T1000 (cell line): ENCODE data around the gene NCAPG2.

ENCODE experiments used
- DNase-seq: peaks from one replicate; lab custom pipeline; 2025; ENCODE audit warnings: mixed read lengths; lab: John Stamatoyannopoulos, UW

Gene NCAPG2, protein sequence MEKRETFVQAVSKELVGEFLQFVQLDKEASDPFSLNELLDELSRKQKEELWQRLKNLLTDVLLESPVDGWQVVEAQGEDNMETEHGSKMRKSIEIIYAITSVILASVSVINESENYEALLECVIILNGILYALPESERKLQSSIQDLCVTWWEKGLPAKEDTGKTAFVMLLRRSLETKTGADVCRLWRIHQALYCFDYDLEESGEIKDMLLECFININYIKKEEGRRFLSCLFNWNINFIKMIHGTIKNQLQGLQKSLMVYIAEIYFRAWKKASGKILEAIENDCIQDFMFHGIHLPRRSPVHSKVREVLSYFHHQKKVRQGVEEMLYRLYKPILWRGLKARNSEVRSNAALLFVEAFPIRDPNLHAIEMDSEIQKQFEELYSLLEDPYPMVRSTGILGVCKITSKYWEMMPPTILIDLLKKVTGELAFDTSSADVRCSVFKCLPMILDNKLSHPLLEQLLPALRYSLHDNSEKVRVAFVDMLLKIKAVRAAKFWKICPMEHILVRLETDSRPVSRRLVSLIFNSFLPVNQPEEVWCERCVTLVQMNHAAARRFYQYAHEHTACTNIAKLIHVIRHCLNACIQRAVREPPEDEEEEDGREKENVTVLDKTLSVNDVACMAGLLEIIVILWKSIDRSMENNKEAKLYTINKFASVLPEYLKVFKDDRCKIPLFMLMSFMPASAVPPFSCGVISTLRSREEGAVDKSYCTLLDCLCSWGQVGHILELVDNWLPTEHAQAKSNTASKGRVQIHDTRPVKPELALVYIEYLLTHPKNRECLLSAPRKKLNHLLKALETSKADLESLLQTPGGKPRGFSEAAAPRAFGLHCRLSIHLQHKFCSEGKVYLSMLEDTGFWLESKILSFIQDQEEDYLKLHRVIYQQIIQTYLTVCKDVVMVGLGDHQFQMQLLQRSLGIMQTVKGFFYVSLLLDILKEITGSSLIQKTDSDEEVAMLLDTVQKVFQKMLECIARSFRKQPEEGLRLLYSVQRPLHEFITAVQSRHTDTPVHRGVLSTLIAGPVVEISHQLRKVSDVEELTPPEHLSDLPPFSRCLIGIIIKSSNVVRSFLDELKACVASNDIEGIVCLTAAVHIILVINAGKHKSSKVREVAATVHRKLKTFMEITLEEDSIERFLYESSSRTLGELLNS

DNA sequence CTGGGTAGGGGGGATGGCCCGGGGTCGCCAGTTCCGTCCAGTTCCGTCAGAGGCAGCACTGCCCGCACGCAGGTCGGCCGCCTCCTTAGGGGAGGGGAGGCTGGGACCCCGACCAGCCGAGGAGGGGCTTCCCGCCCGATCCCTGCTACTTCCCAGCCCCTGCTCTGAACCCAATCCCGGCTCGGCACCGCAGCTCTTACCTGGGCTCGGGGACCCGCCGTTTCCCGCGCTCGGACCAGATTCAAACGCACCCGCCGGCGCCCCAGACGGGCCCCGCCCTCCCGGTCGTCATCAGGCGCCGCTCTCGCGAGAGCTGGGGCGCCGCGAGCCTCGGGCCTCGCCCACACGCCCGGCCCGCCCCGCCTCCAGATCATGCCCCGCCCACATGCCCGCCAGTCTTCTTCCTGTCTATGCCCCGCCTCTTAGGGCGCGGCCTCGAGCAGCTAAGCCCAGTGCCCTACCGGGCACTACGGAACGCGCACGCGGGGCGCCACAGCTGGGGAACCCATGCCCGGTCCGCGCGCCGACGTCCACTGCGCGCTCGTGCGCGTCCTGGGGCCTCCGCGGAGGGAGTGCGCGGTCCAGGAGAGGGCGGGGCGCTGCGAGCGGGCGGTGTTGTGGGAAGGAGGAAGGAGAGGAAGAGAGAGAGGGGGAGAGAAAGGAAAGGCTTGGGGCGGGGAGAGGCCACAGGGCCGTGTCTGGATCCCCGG, at the start of gene NCAPG2:
TSS of gene NCAPG2 (minus strand) at position 281 of the 710 bp plus-strand sequence. CDS start 2,905 bp downstream, outside the sequence.
- peak; percentile 98 for DNase-seq

GRCh38 chr7:158753900-158754299, 49.3 kb upstream of the NCAPG2 start:
- no peak for DNase-seq

DNA sequence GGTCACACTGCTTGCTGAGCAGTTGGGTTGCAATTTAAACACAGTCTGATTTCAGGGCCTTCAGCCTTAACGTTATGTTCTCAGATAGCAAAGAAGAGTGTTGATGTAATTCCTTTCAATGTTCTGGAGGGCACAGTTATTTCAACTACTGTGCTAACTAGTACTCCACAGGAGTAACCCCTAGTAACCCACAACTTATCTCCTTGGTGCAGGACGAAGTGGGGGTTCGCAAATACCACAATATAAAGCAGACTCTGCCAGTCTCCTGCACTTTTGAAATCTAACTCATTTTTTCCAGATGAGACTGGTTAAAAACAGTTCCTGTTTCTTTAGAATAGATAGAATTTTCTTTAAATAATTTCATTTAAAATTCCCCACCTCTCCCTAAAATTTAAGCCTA, 47.1 kb upstream of the NCAPG2 start:
- DNase-seq, result no peak

- no peak for DNase-seq
Observed at GRCh38 chr7:158751199-158751598, 46.6 kb upstream of the NCAPG2 start.

DNA sequence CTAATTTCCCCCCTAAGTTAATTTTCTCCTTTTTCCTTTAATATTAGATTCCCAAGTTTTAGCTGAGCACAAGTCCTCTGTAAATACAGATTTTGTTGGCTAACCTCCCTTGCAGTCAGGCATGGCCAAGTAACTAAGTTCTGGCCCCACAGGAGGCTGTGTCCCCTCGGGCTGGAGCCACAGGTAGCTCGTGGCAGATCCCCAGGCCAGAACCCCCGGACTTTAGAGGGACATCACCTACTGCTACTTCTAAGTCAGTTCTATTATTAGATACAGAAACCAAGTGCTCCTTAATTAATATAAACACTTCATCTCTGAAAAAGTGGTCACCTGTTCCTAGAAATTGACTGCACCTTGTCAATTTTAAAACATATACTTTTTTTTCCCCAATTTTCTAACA, 46.1 kb upstream of the NCAPG2 start:
- DNase-seq, result no peak

DNA sequence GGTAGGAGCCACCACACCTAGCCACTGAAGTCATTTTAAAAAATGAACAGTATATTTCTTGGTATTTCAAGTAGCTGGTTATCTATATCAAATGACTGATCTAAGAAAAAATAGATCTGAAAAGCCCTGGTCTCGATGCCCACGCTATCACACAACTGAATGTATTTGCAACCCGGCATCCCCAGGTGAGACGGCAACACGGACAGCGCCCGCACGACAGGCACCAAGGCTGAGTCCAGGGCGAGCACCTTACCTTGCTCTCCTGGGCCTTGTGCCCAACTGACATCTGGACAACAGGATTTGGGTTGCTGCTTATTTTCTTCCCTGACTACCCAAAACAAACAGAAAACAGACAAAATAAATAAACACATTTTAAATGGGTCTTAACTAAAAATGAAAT, 44.8 kb upstream of the NCAPG2 start:
- no peak for DNase-seq

DNA sequence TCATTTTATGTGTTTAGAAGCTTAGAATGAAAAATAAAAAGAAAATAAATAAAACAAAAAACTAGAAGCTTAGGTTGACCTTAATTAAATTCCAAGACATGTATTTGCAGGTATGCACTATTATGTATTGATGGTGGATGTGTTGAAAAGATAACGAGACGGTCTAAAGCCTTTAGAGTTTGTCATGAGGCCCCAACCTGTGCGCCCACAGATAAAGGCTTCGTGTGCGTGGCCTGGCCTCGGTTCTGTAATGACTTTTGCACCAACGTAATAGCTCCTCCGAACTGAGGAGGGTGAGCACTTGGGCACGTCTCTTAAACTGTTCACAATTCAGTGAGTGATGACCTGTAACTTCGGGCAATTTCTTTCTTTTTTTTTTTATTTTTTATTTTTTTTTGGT, 43.7 kb upstream of the NCAPG2 start:
- DNase-seq, result no peak

DNA sequence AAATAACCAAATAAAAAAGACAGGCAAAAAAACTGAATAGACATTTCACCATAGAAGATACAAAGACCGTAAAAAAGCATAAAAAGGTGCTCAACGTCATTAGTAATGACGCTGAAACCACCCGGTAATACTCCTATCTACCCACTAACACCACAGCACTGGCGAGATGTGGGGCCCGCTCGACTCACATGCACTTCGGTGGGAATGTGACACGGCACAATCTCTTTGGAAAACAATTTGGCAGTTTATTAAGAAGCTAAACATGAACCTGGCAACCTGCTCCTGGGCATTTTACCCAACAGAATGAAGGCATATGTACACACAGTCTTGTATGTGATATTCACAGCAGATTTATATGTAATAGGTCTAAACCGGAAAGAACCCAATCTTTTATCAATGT, 42.8 kb upstream of the NCAPG2 start:
- DNase-seq, result no peak

DNA sequence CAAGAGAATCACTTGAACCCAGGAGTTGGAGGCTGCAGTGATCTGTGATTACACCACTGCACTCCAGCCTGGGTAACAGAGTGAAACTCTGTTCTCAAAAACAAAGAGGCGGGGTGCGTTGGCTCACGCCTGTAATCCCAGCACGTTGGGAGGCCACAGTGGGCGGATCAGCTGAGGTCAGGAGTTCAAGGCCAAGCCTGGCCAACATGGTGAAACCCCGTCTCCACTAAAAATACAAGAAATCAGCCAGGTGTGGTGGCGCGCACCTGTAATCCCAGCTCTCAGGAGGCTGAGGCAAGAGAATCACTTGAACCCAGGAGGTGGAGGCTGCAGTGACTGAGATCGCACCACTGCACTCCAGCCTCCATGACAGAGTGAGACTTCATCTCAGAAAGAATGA, 42.4 kb upstream of the NCAPG2 start:
- no peak for DNase-seq

DNA sequence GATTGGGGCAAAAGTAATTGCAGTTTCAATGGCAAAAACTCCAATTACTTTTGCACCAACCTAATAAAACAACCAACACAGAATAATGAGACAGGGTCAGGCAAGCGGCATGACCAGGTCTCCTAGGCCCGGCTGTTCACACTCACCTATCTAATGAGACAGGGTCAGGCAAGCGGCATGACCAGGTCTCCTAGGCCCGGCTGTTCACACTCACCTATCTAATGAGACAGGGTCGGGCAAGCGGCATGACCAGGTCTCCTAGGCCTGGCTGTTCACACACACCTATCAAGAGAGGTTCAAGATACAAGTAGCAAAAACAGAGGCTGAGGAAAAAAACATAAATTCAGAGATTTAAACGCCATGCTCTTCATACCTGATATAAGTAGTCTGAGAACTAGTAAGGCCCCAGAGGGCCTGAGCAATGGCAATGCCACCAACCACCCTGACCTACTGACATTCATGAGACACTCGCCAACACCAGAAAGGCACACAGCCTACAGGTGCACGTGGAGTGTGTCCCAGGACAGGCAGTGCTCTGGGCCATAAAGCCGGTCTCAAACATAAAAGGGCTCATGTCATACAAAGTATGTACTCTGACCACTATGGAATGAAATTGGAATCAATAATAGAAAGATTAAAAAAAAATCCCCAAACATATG, 40.6 kb upstream of the NCAPG2 start:
- no peak for DNase-seq

- DNase-seq, result no peak
Observed at GRCh38 chr7:158744070-158744469, 39.5 kb upstream of the NCAPG2 start.

- no peak for DNase-seq
Observed at GRCh38 chr7:158743219-158743618, 38.6 kb upstream of the NCAPG2 start.

- DNase-seq, result no peak
Observed at GRCh38 chr7:158742065-158742821, 37.6 kb upstream of the NCAPG2 start.

- DNase-seq, result no peak
Observed at GRCh38 chr7:158741294-158741666, 36.7 kb upstream of the NCAPG2 start.

DNA sequence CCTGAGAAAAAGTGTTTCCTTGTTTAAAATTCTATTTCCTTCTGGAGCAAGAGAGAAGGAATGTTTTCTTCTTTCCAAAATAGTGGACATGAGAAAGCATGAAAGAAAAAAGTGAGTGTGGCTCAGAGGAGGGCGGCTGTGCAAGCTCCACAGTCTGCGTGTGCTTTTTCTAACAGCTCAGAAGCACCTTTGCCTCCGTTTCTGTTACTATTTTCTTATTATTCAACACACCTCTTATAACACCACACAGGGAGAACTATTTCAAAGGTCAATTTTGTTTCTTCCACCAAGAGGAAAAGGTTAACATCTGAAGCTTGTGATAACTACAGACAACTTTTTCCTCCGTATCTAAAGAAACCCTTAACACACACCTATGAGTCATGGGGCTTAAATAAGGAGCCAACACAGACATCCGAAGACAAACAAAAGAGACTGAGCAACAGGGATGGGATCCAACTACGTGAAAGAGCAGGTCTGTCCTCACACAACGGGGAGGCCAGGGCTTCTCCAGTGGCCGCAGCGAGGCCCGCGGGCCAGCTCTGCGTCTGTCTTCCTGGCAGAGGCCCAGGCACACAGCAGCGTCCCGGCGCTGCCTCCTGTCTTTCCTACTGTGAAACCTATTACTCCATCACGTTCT, 36.2 kb upstream of the NCAPG2 start:
- DNase-seq, result peak; percentile 70

- DNase-seq, result peak; percentile 39
Observed at GRCh38 chr7:158740013-158740656, 35.5 kb upstream of the NCAPG2 start.

DNA sequence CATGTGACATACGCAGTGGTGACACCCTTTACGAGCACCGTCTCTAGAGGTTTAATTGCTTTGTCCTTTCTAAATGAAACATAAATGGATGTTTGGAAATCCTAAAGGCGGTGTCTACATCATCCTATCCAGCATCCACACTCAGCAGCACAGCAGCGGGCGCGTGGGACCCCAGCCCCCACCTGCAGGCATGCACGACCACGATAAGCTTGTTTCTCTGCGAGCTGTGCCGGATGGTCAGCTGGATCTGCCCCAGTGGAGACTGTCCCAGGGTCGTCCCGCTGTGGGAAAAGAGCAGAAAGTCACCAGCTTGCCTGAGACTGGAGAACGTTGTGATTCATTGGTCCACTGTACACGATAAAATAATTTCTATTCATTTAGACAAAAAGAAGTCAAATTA, 34.2 kb upstream of the NCAPG2 start:
- DNase-seq, result no peak

- DNase-seq, result no peak
Observed at GRCh38 chr7:158737064-158737695, 32.6 kb upstream of the NCAPG2 start.

DNA sequence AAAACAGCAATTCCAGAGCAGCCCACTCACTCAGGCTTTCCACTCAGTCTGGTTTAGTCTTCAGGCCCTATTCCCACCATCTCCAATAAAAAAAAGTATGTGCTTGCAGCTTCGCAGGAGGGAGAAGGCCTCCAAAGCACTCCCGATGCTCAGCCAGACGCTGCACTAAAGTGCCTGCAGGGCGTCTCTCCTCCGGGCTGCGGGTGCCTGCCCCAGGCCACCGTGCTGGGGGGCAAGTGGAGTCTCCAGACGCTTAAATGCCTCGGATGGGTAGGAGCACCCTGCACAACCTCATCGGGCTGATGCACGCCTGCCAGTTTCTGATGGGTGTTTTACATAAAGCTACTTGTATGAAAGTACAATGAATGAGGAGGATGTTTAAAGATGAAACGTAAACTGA, 31.3 kb upstream of the NCAPG2 start:
- DNase-seq, result no peak
